MM.1S (cell line): ENCODE results near the gene ACOT2.
"Not testable (repeated sequence)": the region's sequence is repeated elsewhere in the genome, so short reads cannot be mapped to it uniquely, and the experiment has no call there.

Experiments
- CTCF ChIP-seq: fragments of 300-600 bp; sonication (generic); IDR thresholded peaks from 2 replicates; pipeline ENCODE4 v1.5.1; 2016; ENCODE audit warnings: antibody characterized with exemption, low read length, mixed read lengths
- EZH2 ChIP-seq: fragments of 300-600 bp; sonication (generic); optimal IDR thresholded peaks from 2 replicates; pipeline ENCODE3; 2017; ENCODE audit warnings: low read depth, mild to moderate bottlenecking, antibody characterized with exemption, low read length, mixed read lengths
- EZH2phosphoT487 ChIP-seq: fragments of 300-600 bp; sonication (generic); IDR thresholded peaks from 2 replicates; pipeline ENCODE4 v1.6.1; 2018; ENCODE audit warnings: antibody characterized with exemption, low read length

GRCh38 chr14:73574251-73574650 lies 5.2 kb downstream of the ACOT2 start:
- not testable (repeated sequence) for TF ChIP-seq EZH2phosphoT487, CTCF, EZH2
